ENCODE data around the gene SYT9. TPM values are rescaled to one million over a fixed set of nuclear protein-coding genes. Genes with fewer than 3 reads are reported as not detected.

Gene SYT9
- total and polyA plus RNA-seq, 2 donors (not counting 3 experiments of a cell fraction or from before 2014, with no cell fraction given), result 0.23 TPM; not detected in 1

- Histone ChIP-seq H3K4me3 (replicated peaks in 1 of 3; ENCODE audit: insufficient read depth in 1 of 3, low read depth in 1 of 3, low read length in 3 of 3) (no peak overlapping the region), H3K4me1 (ENCODE audit: control insufficient read depth, extremely low read depth, insufficient read depth, low read length) (no peaks in the 10 kb centered on the region), H2AFZ (ENCODE audit: low read depth, low read length) (no peak overlapping the region), H3K27ac (ENCODE audit: insufficient read depth, low read depth, low read length) (no peak overlapping the region), H3K27me3 (ENCODE audit: control insufficient read depth in 2 of 2, insufficient read depth in 2 of 2, low read length in 2 of 2) (peaks cover 0 to 4% of the 10 kb centered on the region in 2 experiments), H3K9ac (replicated peaks; ENCODE audit: extremely low read depth, insufficient read depth, low read length) (no peak overlapping the region), H3K4me2 (ENCODE audit: insufficient read depth, low read length) (no peak overlapping the region), H3K9me3 (replicated peaks; ENCODE audit: control insufficient read depth, insufficient read depth, low read length) (no peaks in the 10 kb centered on the region), H3K9me1 (replicated peaks; ENCODE audit: control insufficient read depth, extremely low read depth, insufficient read depth, low read length) (no peaks in the 10 kb centered on the region), H4K20me1 (replicated peaks; ENCODE audit: control insufficient read depth, extremely low read depth, insufficient read depth, low read length) (no peaks in the 10 kb centered on the region), H3K79me2 (ENCODE audit: control insufficient read depth, insufficient read depth, low read length) (no peaks in the 10 kb centered on the region), H3K36me3 (ENCODE audit: control insufficient read depth in 2 of 2, extremely low read depth in 1 of 2, insufficient read depth in 2 of 2, low read length in 2 of 2) (no peaks in the 10 kb centered on the region)
- intact Hi-C loops (cut with micrococcal nuclease), result no loop called here
- no peak for TF ChIP-seq JUN (IDR thresholded peaks at IDR 0.05; ENCODE audit: borderline replicate concordance, insufficient read depth, insufficient read length, low read depth)
- no peak for TF ChIP-seq GATA2 (IDR thresholded peaks at IDR 0.05; ENCODE audit: insufficient read depth, insufficient read length, low read depth, low read length)
- no peak for TF ChIP-seq POLR2AphosphoS5 (IDR thresholded peaks at IDR 0.05; ENCODE audit: insufficient read depth, low read depth, low read length)
- no peak for TF ChIP-seq MAX (IDR thresholded peaks at IDR 0.05; ENCODE audit: insufficient read depth, insufficient read length)
- no peak for TF ChIP-seq FOS (IDR thresholded peaks at IDR 0.05; ENCODE audit: borderline replicate concordance, insufficient read depth, low read length)
- no peak for TF ChIP-seq EZH2 (IDR thresholded peaks at IDR 0.05; ENCODE audit: borderline replicate concordance, low read depth, low read length, severe bottlenecking)
- no peak for TF ChIP-seq MYC (IDR thresholded peaks at IDR 0.05; ENCODE audit: low read depth, low read length)
- TF ChIP-seq CTCF (IDR thresholded peaks at IDR 0.05; ENCODE audit: extremely low read depth in 1 of 2, insufficient read depth in 1 of 2, low read depth in 1 of 2, low read length in 2 of 2), result no peak
- ChIA-PET CTCF (interaction anchor here (1.1 kb wide), 1 partner anchor 69 kb away, joined by 3 read pairs; no protein-coding TSS in a partner anchor), POLR2A (no interaction called here)
- dilution Hi-C loops (cut with MboI; ENCODE audit: extremely low pct_ligation_motif_present, low sequenced_read_pairs), result no loop called here
- BruUV-seq (replicated peaks), result no TSS peak
- no peak for DNase-seq (ENCODE audit: low read depth, low spot score)
- FAIRE-seq, result no peak
Observed at GRCh38 chr11:7347611-7348431, 96.1 kb downstream of the SYT9 start.

Measured in endothelial cell of umbilical vein (primary cell).